ENCODE data around the gene POLR2I. TPM values are rescaled to one million over a fixed set of nuclear protein-coding genes. Genes with fewer than 3 reads are reported as not detected.

POLR2I gene
- total and polyA plus RNA-seq, 2 of the 13 experiments (the other 11 are each of a cell fraction or from before 2014, with no cell fraction given), result 40.5 to 104 TPM

- peak; percentile 83 for TF ChIP-seq GMEB1 (CRISPR knock-in tag; IDR thresholded peaks at IDR 0.05; ENCODE audit: borderline replicate concordance)
- 0 out of 2 replicates have a peak, but pooled peaks have one; percentile 71 for TF ChIP-seq MAF1 (CRISPR knock-in tag; IDR thresholded peaks at IDR 0.05; ENCODE audit: borderline replicate concordance)
- TF ChIP-seq DNMT1 (CRISPR knock-in tag; IDR thresholded peaks at IDR 0.05), result 0 out of 2 replicates have a peak, but pooled peaks have one; percentile 22
- peak; percentile 67 for TF ChIP-seq SALL2 (CRISPR knock-in tag; IDR thresholded peaks at IDR 0.05)
- 0 out of 2 replicates have a peak, but pooled peaks have one; percentile 64 for TF ChIP-seq ATF2 (CRISPR knock-in tag; IDR thresholded peaks at IDR 0.05)
- 0 out of 2 replicates have a peak, but pooled peaks have one; percentile 16 for TF ChIP-seq ZBTB34 (CRISPR knock-in tag; IDR thresholded peaks at IDR 0.05)
- TF ChIP-seq ZMAT5 (CRISPR knock-in tag; IDR thresholded peaks at IDR 0.05; ENCODE audit: borderline replicate concordance, low read depth), result no peak
- TF ChIP-seq TSC22D2 (CRISPR knock-in tag; IDR thresholded peaks at IDR 0.05; ENCODE audit: borderline replicate concordance), result peak; percentile 48; the same call in 1 of the 2 replicates
- peak; percentile 68; the same call in 1 of the 2 replicates for TF ChIP-seq ZBTB7A (CRISPR knock-in tag; IDR thresholded peaks at IDR 0.05)
- TF ChIP-seq BCL6 (CRISPR knock-in tag; IDR thresholded peaks at IDR 0.05), result peak; percentile 42; the same call in 1 of the 2 replicates
- peak; percentile 89; the same call in 1 of the 2 replicates for TF ChIP-seq ZNF790 (CRISPR knock-in tag; IDR thresholded peaks at IDR 0.05; ENCODE audit: borderline replicate concordance)
- no peak for TF ChIP-seq EHMT2 (IDR thresholded peaks at IDR 0.05; ENCODE audit: borderline replicate concordance, low read depth, low read length)
- TF ChIP-seq ZNF839 (CRISPR knock-in tag; IDR thresholded peaks at IDR 0.05; ENCODE audit: borderline replicate concordance), result peak; percentile 81; the same call in 1 of the 2 replicates
- TF ChIP-seq ZNF773 (CRISPR knock-in tag; IDR thresholded peaks at IDR 0.05; ENCODE audit: borderline replicate concordance), result peak; percentile 55; the same call in 1 of the 2 replicates
- peak; percentile 88 for TF ChIP-seq ZNF430 (CRISPR knock-in tag; IDR thresholded peaks at IDR 0.05)
- no peak for TF ChIP-seq CHCHD3 (CRISPR knock-in tag; IDR thresholded peaks at IDR 0.05)
- 0 out of 2 replicates have a peak, but pooled peaks have one; percentile 50 for TF ChIP-seq ZNF546 (CRISPR knock-in tag; conservative IDR thresholded peaks at IDR 0.05)
- peak; percentile 99 for TF ChIP-seq PITX1 (CRISPR knock-in tag; IDR thresholded peaks at IDR 0.05)
- TF ChIP-seq TRIM24 (CRISPR knock-in tag; IDR thresholded peaks at IDR 0.05), result no peak
Measured at GRCh38 chr19:36139473-36140303, 25.0 kb upstream of the POLR2I start, which contains the start of gene CAPNS1 (continued).
